SK-MEL-5 (cell line): ENCODE results near the gene KCNJ2. TPM values are rescaled to one million over a fixed set of nuclear protein-coding genes. Genes with fewer than 3 reads are reported as not detected.

Experiments
- total RNA-seq: library from RNA; depleted of rRNA; stranded (reverse); fragments of >200 nt; shearing (Covaris generic); gene quantifications from 2 replicates; pipeline ENCODE4 v1.2.3, GENCODE V29; 2014; rRNA removed

KCNJ2 gene
- total RNA-seq, 1 experiment from 2014 or later, result 1.0 TPM

Other genes with a start within 250 kb of the KCNJ2 start
- 0.03 TPM in 1 of 2 replicates, not detected in the other for gene KCNJ16, start 94.3 kb upstream of the KCNJ2 start, total RNA-seq